NCI-H1417 treated with DMSO at 0.1 percent for 48 hours (cell line): ENCODE data around the gene CYTH3.
"Not testable (repeated sequence)": the region's sequence is repeated elsewhere in the genome, so short reads cannot be mapped to it uniquely, and the experiment has no call there.

ENCODE experiments used
- DNase-seq: peaks from one replicate; lab custom pipeline; 2025; lab: John Stamatoyannopoulos, UW

The CYTH3 gene

GRCh38 chr7:6151527-6151926, 120.9 kb downstream of the CYTH3 start:
- not testable (repeated sequence) for DNase-seq

- DNase-seq: no peak
Observed at GRCh38 chr7:6149996-6150395, 122.4 kb downstream of the CYTH3 start.

- no peak for DNase-seq
Observed at GRCh38 chr7:6148724-6149360, 123.6 kb downstream of the CYTH3 start.

DNA sequence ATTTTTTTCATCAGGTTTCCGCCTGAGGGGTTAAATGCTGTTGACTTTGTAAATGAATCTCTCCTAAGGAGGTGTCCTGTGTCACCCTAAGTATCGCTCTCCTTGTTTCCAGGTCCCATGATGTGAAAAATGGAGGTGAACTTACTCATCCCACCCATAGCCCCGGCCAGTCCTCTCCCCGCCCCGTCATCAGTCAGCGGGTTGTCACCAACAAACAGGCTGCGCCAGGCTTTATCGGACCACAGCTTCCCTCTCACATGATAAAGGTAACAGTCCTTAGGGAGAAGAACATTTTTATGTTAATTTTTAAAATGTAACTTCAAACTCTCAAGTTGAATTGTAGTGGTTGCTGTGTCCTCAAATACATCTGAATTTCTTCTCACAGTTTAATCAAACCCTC, 124.8 kb downstream of the CYTH3 start:
- no peak for DNase-seq

GRCh38 chr7:6146666-6147065, 125.8 kb downstream of the CYTH3 start:
- no peak for DNase-seq

DNA sequence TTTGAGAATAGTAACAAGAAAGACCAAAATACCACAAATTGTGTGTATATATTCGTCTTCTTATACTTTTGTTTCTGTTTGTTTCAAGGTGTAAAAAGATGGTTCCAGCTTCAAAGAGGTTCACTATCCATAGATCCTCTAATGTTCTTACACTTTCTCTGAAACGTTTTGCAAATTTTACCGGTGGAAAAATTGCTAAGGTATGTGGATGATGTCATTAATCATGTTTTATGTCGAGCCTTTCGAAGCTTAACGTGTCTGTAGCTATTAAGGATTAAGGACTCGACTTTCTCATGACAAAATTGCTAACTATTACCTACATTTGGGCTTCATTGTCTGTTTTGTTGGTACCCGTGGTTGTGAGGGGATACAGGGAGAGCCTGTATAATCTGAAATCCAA, 128.4 kb downstream of the CYTH3 start:
- DNase-seq: no peak

DNA sequence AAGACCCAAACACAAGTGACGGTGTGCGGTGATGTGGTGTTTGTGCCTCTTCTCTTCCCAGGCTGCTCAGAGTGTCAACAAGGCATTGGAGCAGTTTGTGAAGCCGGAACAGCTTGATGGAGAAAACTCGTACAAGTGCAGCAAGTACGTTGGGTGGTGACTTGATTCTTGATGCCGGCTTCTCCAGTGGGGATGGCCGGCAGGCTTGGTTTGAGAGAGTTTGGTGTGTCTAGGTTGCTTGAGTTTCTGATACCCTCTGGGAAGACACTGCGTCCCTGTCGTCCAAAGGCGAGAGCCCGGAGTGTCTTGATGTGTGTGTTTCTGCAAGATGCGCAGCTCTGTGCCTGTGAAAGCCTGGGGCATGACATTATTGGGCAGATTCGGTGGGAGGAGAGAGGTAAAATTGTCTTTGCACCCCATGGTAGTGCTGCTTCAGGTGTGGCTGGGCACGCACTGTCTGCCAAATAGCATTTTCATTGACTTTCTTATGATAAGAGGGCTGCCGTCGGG, 129.5 kb downstream of the CYTH3 start:
- DNase-seq: no peak

DNA sequence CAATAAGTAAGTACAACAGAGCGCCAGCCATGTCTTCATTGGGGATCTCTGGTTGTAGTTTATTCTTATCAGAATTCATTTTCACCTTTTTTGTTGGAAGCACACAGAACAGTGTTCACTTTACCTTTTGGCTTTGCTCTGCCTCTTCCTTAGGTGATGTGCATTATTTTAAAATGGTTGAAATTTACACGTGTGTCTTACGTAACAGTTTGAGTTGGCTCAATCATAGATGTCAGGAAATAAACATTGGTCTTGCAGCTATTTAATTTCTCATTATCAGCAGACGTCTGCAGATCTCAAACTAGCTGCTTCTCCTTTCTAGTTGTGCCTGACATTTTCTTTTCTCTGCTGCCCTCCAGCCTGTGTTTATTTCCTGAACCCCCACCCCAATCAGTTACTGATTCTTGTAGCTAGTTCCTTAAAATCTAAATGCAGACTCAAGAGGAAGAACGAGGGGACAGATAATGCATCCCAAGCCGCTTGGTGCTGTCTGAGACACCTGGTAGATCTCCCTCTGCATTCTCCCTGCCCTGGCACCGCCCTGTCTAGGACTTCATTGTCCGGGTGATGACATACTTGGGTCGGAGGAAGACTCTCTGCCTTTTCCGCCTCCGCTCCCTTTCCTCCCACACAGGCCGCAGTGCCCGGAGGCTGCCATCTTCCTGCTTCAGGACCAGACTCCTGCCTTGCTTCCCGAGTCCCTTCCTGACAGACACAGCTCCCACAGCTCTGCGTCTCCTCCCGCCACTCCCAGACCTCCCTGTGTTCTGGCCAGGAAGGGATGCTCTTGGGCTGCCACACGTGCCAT, 133.0 kb downstream of the CYTH3 start:
- no peak for DNase-seq

DNA sequence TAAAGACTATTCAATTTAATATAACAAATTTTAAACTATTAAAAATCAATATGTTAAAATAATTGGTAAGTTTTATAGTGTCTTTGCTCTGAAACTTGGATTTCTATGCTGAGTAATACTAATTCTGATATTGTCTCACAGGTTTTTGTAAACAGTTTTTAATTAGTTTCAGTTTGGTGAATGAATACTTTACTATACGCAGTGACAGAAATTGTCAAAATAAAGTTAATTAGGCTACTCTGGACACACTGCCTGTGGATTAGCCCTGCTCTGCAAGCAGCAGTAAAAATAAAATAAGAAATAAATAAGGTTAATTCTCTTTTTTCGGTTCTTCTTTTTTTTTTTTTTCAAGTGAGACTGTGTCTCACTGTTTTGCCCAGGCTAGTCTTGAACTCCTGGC, 135.9 kb downstream of the CYTH3 start:
- DNase-seq: no peak

- no peak for DNase-seq
Observed at GRCh38 chr7:6133249-6133648, 139.2 kb downstream of the CYTH3 start.

- no peak for DNase-seq
Observed at GRCh38 chr7:6130007-6130587, 142.3 kb downstream of the CYTH3 start.

DNA sequence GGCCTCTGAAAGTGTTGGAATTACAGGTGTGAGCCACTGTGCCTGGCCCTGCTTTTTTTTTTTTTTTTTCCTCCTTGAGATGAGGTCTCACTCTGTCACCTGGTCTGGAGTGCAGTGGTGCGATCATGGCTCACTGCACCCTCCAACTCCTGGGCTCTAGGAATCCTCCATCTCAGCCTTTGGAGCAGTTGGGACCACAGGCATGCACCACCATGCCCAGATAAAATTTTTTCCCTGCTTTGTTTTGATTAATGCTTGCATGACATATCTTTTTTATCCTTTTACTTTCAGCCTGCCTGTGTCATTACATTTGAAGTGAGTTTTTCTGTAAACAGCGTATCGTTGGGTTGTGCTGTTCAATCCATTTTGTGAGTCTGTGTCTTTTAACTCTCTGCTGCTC, 144.2 kb downstream of the CYTH3 start:
- no peak for DNase-seq

GRCh38 chr7:6127110-6127490, 145.3 kb downstream of the CYTH3 start:
- no peak for DNase-seq

GRCh38 chr7:6123843-6124242, 148.6 kb downstream of the CYTH3 start:
- no peak for DNase-seq

DNA sequence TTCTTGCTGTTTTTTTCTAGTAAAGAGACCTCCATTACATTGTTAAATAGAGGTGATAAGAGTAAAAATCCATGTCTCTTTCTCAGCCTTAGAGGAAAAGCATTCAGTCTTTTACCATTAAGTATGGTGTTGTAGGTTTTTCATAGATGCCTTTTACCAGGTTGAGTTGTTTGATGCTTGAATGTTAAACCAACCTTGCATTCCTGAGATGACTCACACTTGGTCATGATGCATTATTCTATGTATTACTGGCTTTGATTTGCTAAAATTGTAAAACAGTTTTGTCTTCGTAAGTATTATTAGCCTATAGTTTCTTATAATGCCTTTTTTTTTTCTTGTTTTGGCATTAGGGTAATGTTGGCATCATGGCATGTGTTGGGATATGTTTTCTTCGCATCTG, 151.3 kb downstream of the CYTH3 start:
- DNase-seq: no peak

DNA sequence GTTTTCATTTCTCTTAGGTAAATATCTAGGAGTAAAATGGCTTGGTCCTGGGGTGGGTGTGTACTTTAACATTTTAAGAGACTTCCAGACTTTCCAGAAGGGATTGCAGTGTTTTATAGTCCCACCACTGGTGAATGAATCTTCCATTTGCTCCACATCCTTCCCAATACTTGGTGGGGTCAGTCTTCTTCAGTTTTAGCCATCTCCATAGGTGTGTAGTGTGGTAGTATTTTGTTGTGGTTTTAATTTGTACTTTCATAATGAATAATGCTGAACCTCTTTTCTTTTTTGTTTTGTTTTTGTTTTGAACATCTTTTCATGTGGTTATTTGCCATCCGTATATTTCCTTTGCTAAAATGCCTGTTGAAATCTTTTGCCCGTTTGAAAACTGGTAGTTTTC, 154.9 kb downstream of the CYTH3 start:
- no peak for DNase-seq

GRCh38 chr7:6116211-6116610, 156.2 kb downstream of the CYTH3 start:
- no peak for DNase-seq
